HG02943 (cell line): ENCODE measurements around the gene SUSD5.
"Not testable (repeated sequence)": the region's sequence is repeated elsewhere in the genome, so short reads cannot be mapped to it uniquely, and the experiment has no call there.

ENCODE experiments used
- ATAC-seq: cut with Tn5 transposase; IDR thresholded peaks from one replicate; pipeline ENCODE4 v1.9.1; 2021; ENCODE audit warnings: mild to moderate bottlenecking, low read depth, moderate library complexity; ENCODE audit not compliant: unreplicated experiment

SUSD5 gene

DNA sequence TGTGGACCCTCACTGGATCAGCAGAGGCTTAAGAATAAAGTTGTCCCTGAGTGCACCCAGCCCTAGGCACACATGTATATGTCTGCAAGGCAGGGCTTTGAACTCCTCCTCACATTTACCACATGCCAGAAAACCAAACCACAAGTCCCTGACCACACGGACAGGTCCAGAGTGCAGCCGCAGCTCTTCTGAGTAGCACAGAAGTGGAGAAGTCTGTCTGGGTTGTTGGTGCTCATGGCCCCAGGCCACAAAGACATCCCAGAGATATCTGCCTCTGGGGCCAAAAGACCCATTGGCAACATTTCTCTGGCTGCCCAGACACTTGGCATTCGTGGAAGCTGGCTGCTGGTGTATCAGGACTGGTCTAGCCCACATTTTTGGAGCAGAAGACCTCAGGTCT is 17.4 kb downstream of the SUSD5 start:
- no peak for ATAC-seq

DNA sequence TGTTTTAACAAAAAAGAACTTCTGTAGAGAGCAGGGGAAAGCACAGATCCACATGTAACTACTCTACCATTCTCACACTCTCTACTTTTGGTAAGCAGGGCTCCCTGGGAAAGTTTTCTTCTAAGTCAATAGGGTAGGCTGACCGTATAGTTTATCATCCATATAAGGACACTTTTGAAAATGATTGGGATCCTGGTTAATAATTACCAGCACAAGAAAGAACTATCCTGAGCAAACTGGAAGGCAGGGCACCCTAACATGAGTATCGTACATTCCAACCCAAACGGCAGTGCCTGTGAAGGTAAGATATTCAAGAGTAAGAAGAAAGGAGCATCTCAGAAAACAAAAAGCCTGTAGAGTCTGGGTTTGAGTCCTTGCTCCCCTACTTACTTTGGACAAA is 22.1 kb downstream of the SUSD5 start:
- ATAC-seq, result no peak

DNA sequence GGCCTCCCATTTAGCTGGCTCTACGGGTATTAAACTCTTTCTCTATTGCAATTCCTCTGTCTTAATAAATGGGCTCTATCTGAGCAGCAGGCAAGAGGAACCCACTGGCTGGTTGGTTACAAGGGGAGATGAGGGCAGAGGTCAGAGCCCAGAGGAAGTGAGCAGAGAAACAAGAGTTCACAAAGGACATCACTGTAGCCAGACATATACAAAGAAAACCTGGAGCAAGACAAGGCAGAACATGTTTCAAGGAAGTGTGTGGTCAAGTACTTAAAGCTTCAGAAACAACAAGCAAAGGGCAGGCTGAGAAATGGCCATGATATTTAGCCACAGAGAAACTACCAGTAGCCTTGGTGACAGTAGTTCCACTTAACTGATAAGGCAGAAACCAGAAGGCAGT is 24.3 kb downstream of the SUSD5 start:
- no peak for ATAC-seq

DNA sequence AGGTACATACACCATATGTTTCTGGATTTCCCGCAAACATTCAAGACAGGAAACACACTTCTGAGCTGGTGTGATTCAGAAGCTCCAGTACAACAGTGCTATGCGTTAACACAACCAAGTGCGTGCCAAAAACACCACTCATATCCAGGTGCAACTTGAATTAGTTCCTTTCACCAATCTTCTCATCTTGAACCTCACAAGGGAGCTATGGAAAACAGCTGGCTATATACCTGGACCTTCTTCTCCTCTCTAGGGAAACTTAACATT is 31.3 kb downstream of the SUSD5 start:
- ATAC-seq, result no peak

DNA sequence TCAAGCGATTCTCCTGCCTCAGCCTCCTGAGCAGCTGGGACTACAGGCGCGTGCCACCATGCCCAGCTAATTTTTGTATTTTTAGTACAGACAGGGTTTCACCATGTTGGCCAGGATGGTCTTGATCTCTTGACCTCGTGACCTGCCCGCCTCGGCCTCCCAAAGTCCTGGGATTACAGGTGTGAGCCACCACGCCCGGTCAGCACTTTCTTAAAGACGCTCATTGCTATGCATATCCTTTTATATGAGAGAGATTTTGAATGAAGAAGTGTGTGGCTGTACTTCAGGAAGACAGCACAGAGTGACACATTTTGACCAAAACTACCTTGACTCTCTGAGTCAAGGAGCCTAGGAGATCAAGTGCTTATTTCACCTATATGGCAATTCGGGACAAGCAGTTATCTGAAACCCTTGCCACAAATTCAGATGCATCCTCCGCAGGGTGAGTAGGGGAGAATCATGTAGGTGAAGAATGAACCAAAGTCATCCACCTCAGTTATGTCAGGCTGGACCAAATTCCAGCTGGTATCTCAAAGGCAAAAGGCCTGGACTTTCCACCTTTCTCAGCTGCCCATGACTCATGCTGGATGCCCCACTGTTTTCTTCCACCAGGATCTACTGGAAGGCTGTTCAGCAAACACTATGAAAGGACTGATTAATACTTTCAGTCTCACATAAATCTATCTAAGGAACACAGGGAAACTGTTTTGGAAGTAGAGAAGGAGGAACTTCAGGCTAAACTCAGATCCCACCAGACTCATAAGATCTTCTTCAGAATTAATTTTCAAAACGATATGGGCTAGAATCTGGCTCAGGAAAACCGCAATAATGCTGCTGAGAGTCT is 31.9 kb downstream of the SUSD5 start:
- no peak for ATAC-seq

DNA sequence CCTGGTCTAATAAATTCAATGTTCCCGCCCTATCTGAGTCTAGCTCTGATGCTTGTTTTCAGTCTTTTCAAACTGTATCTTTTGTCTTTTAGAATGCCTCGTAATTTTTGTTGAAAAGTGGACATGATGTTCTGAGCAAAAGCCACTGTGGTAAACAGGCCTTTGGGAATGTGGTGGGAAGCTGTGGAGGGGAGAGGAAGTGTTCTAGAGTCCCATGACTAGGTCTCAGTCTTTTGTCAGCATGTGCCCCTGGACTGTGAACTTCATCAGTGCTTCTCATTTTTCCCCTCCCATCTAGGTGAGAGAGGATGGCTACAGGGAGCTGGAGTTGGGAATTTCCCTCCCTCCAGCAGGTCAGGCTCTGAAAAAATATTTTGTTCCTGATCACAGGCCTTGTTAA is 33.7 kb downstream of the SUSD5 start:
- no peak for ATAC-seq

DNA sequence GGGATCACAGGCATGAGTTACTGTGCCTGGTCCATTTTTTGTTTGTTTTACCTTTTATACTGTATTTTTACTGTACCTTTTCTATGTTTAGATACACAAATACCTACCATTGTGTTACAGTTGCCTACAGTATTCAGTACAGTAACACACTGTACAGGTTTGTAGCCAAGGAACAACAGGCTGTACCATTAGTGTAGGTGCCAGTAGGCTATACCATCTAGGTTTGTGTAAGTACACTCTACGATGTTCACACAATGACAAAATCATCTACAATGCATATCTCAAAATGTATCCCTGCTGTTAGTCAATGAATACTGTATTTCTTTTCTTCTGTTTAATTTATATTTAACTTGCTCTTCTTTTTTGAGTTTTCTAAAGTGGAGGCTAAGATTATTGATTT is 37.0 kb downstream of the SUSD5 start:
- ATAC-seq, result not testable (repeated sequence)

DNA sequence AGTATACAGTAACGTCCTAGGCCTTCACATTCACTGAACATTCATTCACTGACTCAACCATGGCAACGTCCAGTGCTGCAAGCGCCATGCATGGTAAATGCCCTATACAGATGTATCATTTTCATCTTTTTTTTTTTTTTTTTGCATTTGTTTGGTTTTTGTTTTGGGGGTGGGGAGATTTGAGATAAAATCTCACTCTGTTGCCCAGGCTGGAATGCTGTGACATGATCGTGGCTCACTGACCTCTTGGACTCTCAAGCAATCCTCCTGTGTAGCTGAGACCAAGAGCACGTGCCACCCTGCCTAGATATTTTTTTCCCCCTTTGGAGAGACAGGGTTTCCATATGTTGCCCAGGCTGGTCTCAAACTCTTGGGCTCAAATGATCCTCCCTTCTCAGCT is 37.4 kb downstream of the SUSD5 start:
- ATAC-seq, result no peak

DNA sequence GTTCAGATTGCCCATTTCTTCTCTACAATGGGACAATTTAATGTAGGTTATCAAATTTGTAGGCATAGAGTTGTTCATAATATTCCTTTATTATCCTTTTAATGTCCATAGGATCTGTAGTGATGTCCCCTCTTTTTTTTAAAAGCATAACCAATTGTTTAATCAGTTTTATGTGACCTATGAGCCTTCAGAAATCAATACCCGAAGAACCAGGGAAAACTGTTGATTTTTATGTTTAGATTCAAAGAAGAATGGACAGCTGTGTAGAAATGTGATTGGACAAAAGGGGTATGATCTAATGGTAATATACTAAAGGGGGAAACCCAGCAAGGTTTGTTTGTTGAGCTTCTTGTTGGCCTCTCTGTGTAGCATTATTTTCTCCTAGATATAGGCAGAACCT is 39.5 kb downstream of the SUSD5 start:
- no peak for ATAC-seq

DNA sequence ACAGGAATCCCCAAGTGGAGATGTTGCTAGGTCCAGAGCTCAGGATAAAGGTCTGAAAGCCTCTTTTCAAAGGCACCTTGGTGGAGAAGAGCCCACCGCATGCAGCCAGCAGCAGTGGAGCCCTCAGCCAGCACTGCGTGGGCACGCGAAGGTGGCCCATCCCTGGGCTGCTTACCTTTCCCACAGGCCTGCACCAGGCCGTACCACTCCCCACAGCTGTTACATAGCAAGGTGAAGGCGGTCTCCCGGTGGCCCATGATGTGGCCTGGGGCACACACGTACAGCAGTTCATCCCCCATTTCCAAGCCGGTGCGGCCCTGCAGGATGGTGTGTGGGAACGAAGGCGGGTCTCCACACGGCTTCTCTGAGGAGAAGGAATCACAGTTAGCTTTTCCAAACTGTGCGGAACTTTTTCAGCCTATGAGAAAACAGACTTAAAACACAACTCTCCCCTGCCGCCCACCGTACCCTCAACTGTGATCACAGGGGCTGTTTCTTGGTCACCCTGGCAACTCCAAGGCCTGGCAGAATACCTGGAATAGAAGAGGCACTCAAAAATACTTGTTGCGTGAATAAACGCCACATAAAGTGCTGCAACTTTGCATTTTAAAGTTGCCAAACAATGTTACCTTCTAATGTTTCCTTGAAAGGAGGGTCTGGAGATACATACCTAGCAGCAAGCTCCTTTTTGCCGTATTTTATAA is 43.7 kb downstream of the SUSD5 start:
- no peak for ATAC-seq

DNA sequence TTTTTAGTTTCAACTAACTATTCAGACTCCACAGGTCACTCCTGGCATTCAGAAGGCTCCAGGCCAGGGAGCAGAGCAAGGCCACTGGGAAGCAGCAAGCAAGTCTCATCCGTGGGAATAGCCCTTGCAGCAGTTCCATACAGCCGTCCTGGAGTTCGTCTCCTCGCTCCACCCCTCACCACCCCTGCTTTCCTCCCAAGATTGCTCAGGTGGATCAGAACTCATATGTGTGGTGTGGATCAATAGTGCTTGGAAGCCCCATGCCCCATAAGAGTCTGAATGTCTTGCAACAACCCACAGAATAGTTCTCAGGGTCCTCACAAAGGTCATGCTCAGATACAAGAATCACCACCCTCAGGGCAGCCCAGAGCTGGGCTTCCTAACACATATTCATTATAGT is 44.5 kb downstream of the SUSD5 start:
- no peak for ATAC-seq

DNA sequence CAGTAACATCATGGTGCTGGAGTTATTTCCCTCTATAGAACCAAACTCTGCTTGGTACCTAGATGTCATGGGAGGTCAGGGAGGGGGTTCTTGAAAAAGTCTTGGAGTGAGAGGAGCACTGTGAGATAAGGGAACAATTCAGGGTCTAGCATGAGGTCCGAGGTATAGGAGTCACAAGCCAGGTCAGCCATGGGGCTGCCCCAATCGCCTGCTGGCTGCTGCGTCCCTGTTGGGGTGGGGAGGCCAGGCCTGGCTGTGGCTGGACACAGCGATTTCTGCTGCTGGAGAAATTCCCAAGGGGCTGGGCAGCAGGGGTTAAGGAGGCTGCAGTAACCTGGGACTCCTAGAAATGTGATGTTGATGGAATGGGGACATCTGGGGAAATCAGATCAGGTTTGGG is 44.9 kb downstream of the SUSD5 start:
- ATAC-seq, result no peak

DNA sequence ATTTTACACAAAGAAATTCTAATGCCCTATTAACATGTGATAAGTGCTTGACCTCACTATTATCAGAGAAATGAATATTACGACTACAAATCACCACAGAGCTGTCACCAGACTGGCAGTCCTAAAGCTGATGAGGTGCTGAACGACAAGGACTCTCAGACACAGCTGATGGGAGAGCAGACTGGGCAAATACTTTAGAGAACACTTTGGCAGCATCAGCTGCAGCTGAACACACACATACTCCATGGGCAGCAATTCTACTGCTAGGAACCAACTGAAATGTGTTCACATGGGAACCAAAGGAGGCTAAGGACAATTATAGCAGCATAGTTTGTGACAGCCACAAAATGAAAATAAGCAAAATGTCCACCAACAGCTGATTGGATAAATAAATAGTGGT is 45.5 kb downstream of the SUSD5 start:
- no peak for ATAC-seq

DNA sequence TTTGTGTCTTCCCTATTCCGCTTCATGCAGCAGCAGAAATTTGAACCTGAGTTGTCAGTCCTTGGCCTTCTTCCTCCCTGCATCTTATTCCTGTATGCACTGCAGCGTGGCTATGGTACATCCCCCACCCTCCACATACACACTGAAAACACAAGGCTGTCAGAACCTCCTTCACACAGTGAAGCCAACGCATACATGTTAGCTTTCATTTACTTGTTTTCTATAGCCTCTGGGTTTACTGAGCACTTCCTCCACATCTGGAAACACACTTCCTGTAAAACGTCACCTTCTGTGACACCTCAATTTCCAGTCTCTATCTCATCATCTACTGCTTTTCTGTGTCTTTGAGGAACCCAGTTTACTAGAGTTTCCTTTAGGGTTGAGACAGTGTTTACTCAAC is 47.0 kb downstream of the SUSD5 start:
- no peak for ATAC-seq

DNA sequence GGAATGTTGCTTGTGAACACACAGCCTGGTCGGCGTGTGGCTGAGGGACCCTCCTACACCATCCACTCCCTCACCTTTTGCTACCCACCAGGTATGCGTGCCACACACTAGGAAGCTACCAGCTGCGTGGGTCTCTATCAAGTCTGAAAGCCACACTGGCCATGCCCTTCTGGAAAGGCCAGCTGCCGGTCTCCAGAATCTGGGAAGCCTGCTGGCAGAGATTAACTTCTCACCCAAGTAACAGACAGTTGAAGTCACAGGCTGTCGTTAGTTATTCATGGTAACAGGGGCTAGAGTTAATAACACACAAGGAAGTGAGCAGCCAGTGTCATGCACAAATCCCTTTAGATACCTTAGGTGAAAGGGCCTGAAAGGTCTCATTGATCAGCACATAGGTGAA is 48.1 kb downstream of the SUSD5 start:
- no peak for ATAC-seq

DNA sequence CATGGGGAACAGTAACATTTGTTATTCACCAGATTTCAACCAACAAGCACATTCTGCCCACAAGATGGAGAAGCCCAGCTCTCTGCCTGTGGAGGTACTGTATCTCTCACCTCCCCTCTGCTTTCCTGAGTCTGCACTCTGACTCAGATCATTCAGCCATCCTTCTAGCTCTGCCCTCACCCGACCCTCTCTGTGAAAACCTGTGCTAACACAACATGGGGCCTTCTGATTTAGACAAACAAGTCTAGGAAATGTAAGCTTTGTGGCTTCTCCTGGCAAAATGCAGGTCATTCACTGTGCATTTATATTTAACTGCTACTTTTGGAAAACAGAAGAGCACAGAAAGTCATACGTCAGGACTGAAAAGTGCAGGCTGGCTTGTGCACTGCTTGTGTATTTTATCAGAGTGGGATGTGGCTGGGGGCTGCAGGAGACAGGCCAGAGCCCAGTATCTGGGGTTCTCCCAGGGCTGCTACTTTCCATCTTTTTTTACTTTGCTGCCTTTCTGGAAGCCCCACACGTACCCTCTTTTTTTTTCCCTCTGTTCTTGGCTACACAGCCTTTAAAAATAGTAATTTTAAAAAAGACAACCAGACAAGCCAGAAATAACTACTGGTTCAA is 50.8 kb downstream of the SUSD5 start:
- ATAC-seq, result no peak

DNA sequence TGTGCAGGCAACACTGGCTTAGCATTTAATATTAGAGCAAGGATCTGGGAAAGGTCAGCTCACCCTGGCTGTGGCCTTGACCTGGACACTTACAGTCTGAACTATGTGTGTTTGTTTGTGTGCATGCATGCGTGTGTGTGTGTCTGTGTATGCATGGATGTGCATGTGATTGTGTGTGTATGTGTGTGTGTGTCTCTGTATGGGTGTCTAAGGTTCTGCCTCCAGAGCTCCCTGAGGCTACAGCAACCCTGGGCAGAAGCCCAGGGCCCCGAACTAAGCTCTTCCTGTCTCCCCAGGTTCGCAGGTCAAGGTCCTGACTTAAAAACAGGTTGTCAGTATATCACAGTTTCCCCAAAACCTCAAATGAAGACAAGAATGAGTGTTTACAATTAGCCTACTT is 51.3 kb downstream of the SUSD5 start:
- ATAC-seq, result no peak

DNA sequence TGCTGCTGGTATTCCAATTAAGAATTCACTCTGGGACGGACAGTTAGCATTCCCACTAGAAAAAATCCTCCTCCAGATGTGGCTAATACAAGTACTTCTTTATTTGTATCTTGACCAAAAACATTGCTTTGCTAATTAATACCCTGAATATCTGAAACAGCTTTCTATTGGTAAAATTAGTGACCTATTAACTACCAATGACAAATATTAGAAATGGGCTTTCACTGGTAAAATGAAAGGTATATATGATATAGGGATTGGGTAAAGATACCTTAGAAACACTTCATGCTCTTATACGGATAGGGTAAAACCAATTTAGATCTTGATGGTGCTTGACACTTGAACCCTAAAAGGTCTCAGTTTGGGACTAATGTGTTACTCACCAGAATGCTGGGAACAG is 52.5 kb downstream of the SUSD5 start:
- no peak for ATAC-seq

DNA sequence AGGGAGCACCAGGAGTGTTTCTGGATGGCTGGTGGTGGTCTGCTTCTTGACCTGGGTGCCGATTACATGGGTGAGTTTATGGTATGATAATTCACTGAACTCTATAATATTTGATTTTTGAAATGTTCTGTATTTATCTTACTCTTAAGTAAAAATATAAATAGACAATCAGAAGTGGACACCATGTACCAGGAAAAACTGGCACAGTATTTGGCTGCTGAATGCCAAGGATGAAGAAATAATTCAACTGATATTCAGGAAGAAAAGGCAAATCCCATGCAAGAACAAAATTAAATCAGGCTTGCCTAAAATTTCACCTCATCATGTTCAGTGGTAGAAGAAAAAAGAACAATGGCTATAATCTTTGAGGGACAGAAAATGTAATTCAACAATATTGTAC is 53.2 kb downstream of the SUSD5 start:
- ATAC-seq, result no peak

DNA sequence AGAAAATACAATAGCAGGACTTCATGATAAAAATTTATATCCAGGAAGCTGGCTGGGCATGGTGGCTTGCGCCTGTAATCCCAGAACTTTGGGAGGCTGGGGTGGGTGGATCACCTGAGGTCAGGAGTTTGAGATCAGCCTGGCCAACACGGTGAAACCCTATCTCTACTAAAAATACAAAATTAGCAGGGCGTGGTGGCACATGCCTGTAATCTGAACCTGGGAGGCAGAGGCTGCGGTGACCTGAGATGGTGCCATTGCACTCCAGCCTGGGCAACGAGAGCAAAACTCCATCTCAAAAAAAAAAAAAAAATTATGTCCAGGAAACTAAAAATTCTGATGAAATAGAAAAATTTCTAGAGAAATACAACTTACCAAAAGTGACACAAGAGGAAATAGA is 56.0 kb downstream of the SUSD5 start:
- ATAC-seq, result not testable (repeated sequence)

DNA sequence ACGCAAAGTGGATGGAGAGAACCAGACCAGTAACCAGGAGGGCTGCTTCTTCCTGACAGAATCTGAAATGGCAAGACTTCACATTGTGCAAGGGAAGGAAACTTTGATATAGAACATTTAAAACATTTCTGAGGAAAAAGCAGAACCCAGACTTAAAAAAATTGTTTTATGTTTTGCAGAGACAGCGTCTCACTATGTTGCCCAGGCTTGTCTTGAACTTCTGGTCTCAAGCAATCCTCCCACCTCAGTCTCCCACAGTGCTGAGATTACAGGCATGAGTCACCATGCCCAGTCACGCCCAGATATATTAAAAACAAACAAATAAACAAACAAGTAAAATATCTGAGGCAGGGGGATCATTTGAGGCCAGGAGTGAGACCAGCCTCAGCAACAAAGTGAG is 58.6 kb downstream of the SUSD5 start:
- ATAC-seq, result no peak

DNA sequence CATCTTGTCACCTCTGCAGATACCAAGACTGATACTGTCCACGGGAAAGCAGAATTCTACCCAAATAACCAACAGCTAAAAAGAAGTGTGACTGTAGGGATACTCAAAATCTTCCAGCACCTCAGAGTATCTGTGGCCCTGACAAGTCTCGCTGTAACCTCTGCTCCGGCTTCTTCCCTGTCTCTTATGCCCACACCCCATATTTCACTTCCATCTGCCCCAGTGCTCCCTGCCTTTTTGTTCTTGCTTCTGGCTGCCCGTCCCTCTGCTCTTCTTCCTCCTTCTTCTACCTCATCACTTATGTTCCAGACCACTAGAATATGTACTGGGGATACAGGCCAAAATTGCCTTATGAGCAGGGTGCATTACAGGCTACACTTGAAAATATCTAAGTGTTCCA is 59.4 kb downstream of the SUSD5 start:
- no peak for ATAC-seq
